ENCODE measurements around the gene GKN1. TPM values are rescaled to one million over a fixed set of nuclear protein-coding genes. Genes with fewer than 3 reads are reported as not detected.

GKN1 gene
- total and polyA plus RNA-seq, 3 donors from 2014 or later = not detected

- DNase-seq = no peak
- intact Hi-C loops (cut with DNase I; ENCODE audit: low total_unique reads) = no loop called here
- TF ChIP-seq, protein P1, sequence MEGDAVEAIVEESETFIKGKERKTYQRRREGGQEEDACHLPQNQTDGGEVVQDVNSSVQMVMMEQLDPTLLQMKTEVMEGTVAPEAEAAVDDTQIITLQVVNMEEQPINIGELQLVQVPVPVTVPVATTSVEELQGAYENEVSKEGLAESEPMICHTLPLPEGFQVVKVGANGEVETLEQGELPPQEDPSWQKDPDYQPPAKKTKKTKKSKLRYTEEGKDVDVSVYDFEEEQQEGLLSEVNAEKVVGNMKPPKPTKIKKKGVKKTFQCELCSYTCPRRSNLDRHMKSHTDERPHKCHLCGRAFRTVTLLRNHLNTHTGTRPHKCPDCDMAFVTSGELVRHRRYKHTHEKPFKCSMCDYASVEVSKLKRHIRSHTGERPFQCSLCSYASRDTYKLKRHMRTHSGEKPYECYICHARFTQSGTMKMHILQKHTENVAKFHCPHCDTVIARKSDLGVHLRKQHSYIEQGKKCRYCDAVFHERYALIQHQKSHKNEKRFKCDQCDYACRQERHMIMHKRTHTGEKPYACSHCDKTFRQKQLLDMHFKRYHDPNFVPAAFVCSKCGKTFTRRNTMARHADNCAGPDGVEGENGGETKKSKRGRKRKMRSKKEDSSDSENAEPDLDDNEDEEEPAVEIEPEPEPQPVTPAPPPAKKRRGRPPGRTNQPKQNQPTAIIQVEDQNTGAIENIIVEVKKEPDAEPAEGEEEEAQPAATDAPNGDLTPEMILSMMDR (IDR thresholded peaks at IDR 0.05) = no peak
- no peaks in the 10 kb centered on the region for H3K27me3 ChIP-seq
- WGBS, 2 donors = 67 to 86% methylated on average over 1 of the region's 1 CpG
- H3K4me3 ChIP-seq = no peak overlapping the region
- H3K27ac ChIP-seq = no peak overlapping the region
- no peaks in the 10 kb centered on the region for H3K36me3 ChIP-seq (ENCODE audit: low read depth, missing control alignments)
- no peaks in the 10 kb centered on the region for H3K4me1 ChIP-seq
- H3K9me3 ChIP-seq = no peaks in the 10 kb centered on the region
Measured at GRCh38 chr2:68936889-68937288, 37.5 kb upstream of the GKN1 start.

- intact Hi-C loops (cut with DNase I; ENCODE audit: low total_unique reads) = no loop called here
- H3K27ac ChIP-seq = no peak overlapping the region
- no peaks in the 10 kb centered on the region for H3K4me1 ChIP-seq
- H3K27me3 ChIP-seq = no peaks in the 10 kb centered on the region
- DNase-seq = no peak
- H3K9me3 ChIP-seq = no peaks in the 10 kb centered on the region
- 86 to 91% methylated on average over 4 to 5 of the region's 5 CpGs for WGBS, 2 donors
- H3K4me3 ChIP-seq = no peak overlapping the region
- no peaks in the 10 kb centered on the region for H3K36me3 ChIP-seq (ENCODE audit: low read depth, missing control alignments)
- TF ChIP-seq, protein P1 (IDR thresholded peaks at IDR 0.05) = no peak
- no peak for TF ChIP-seq POLR2A (IDR thresholded peaks at IDR 0.05)
Measured at GRCh38 chr2:68937346-68938055, 36.9 kb upstream of the GKN1 start.

DNA sequence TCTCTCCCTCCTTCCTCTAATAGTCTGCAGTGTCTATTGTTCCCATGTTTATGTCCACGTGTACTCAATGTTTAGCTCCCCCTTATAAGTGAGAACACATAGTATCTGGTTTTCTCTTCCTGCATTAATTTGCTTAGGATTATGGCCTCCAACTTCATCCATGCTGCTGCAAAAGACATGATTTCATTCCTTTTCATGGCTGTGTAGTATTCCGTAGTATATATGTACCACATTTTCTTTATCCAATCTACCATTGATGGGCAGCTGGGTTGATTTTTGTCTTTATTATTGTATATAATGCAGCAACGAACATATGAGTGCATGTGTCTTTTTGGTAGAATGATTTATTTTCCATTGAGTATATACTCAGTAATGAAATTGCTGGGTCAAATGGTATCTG, 35.5 kb upstream of the GKN1 start:
- Histone ChIP-seq H3K4me1 (no peaks in the 10 kb centered on the region), H3K9me3 (no peaks in the 10 kb centered on the region), H3K27ac (no peak overlapping the region), H3K27me3 (no peaks in the 10 kb centered on the region), H3K4me3 (no peak overlapping the region), H3K36me3 (ENCODE audit: low read depth, missing control alignments) (no peaks in the 10 kb centered on the region)
- intact Hi-C loops (cut with DNase I; ENCODE audit: low total_unique reads) = no loop called here
- TF ChIP-seq, protein P1 (IDR thresholded peaks at IDR 0.05) = no peak
- TF ChIP-seq POLR2A (IDR thresholded peaks at IDR 0.05) = no peak
- WGBS, 2 donors = 89 to 91% methylated on average over 3 of the region's 3 CpGs
- no peak for DNase-seq

DNA sequence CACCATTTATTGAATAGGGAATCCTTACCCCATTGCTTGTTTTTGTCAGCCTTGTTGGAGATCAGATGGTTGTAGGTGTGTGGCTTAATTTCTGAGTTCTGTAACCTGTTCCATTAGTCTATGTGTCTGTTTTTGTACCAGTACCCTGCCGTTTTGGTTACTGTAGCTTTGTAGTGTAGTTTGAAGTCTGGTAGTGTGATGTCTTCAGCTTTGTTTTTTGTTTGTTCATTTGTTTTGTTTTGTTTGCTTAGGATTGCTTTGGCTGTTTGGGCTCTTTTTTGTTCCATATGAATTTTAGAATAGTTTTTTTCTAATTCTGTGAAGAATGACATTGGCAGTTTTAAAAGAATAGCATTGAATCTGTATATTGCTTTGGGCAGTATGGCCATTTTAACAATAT, 34.5 kb upstream of the GKN1 start:
- DNase-seq = no peak
- no peaks in the 10 kb centered on the region for H3K27me3 ChIP-seq
- TF ChIP-seq POLR2A (IDR thresholded peaks at IDR 0.05) = no peak
- TF ChIP-seq, protein P1 (IDR thresholded peaks at IDR 0.05) = no peak
- 92 to 97% methylated on average over 1 of the region's 1 CpG for WGBS, 2 donors
- no peak overlapping the region for H3K4me3 ChIP-seq
- no peaks in the 10 kb centered on the region for H3K9me3 ChIP-seq
- intact Hi-C loops (cut with DNase I; ENCODE audit: low total_unique reads) = no loop called here
- no peaks in the 10 kb centered on the region for H3K4me1 ChIP-seq
- H3K36me3 ChIP-seq (ENCODE audit: low read depth, missing control alignments) = no peaks in the 10 kb centered on the region
- H3K27ac ChIP-seq = no peak overlapping the region

GRCh38 chr2:68940369-68940768, 34.1 kb upstream of the GKN1 start:
- Histone ChIP-seq H3K4me1 (no peaks in the 10 kb centered on the region), H3K27me3 (no peaks in the 10 kb centered on the region), H3K4me3 (no peak overlapping the region), H3K27ac (no peak overlapping the region), H3K36me3 (ENCODE audit: low read depth, missing control alignments) (no peaks in the 10 kb centered on the region), H3K9me3 (no peaks in the 10 kb centered on the region)
- intact Hi-C loops (cut with DNase I; ENCODE audit: low total_unique reads) = no loop called here
- TF ChIP-seq POLR2A (IDR thresholded peaks at IDR 0.05) = no peak
- no peak for DNase-seq
- 81 to 93% methylated on average over 1 of the region's 1 CpG for WGBS, 2 donors
